Smooth muscle cell of the brain vasculature (primary cell): ENCODE results near the gene GATAD2A.

Experiments used
- DNase-seq: peaks from one replicate; pipeline ENCODE4 v3.0.0-alpha.2; 2012; ENCODE audit warnings: low read depth, low spot score

The GATAD2A gene

DNA sequence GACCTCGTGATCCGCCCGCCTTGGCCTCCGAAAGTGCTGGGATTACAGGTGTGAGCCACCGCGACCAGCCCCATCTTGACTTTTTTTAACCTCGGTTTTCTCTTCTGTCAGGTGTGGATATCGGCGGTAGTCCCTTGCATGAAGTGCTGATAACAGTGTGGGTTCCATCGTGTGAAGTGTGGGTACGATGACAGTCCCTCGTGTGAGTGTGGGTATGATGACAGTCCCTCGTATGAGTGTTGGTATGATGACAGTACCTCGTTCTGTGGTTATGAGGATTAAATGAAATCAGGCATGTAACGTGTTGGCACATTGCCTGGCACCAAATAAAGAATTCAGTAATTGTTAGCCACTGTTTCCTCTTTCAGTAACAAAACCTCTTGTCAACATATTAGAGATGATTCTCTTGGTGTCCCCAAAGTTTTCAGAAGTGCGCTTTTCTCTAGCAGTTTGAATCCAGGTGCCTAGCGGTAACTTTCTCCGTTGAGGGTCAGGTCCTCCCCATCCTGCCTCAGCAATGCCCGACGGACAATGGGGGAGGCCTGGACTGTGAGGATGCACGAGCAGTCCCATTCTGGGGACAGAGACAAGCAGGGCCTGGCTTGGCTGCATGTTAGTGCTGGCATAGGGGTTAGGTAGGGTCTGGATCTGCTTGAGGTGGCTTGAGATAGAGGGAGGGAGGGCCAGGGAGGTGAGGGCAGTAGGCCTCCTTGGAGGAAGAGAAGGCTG, 15.3 kb downstream of the GATAD2A start:
- no peak for DNase-seq

DNA sequence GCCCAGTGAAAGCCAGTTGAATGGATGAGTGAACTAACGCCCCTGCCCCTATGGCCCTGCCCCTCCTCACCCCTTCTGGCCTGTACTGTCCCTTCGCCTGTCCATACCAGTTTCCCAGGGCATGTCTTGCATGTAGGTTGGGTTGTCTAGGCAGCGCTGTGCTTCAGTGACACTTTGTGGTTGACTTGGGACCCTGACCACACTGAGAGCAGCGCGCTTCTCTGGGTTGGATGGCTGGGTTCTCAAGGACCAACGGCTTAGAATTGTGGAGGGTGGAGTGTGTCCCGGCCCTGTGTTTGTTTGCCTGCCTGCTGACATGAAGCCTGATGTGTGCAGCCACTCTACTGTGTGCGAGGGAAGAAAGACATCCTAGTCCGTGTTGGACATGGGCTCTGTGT, 15.8 kb downstream of the GATAD2A start:
- no peak for DNase-seq

DNA sequence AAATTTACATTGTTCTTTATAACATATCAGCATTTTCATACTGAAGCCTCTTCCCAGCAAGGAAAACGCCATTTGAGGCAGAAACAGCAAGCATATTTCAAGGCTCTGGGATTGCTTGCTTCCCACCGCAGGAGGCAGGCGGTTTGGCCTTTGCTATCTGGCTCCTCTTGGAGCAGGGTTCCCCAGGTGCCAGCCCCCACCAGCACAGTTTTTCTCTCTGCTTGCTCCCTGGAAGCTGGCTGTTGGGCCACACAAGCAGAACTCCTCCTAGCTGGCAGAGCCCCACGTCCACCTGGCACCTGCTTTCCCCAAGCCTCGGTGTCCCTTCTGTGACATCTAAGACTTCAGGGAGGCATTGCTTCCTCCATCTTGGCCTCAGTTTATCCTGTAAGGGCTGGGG, 16.7 kb downstream of the GATAD2A start:
- no peak for DNase-seq

DNA sequence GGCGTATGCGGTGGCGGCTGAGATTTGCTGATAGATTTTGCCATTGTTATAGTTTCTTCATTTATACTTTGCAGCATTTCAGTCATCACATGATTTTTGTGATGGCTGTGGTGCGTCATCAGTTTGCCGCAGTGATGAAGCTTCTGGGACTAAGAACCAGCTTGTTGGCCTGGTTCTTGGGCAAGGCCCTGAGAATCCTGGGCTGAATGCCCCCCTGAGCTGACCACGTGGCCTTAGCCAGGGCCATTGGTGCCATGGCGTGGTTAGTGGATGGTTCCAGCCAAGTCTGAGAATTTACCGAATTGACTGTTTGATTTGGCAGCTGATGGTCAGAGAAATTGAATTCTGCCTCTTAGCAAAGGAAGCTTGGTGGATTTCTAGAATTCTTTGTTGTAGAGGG, 17.8 kb downstream of the GATAD2A start:
- DNase-seq = no peak

GRCh38 chr19:19425170-19425875, 19.8 kb downstream of the GATAD2A start:
- no peak for DNase-seq

DNA sequence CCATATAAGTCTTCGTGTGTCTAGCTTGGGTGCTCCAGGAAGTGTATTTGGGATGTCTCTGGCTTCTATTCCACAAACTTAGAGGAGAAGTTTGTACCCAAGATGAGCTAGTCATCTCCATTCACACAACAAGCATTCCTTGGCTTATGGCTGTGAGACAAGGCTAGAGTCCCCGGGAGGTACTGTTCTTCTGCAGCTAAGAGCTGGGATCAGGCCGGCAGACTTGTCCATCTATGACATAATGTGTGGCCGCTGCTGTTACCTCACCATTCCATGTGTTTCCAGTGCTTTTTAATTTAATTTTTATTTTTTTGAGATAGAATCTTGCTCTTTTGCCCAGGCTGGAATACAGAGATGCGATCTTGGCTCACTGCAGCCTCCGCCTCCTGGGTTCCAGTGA, 20.7 kb downstream of the GATAD2A start:
- no peak for DNase-seq

DNA sequence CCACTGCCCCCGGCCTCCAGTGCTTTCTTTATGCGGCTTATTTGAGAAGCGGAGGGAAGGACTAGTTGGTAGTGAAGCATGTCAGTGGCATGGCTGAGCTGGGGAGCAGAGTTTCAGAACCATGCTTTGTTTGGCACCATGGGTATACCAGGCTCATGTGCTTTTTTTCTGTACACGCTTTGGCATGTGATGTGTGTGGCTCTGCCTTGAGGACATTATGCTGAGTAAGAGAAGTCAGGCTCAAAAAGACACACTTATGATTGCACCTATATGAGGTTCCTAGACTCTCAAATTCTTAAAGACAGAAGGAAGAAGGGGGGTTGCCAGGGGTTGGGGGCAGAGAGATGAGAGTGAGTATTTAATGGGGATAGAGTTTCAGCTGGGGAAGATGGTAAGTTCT, 21.3 kb downstream of the GATAD2A start:
- no peak for DNase-seq

DNA sequence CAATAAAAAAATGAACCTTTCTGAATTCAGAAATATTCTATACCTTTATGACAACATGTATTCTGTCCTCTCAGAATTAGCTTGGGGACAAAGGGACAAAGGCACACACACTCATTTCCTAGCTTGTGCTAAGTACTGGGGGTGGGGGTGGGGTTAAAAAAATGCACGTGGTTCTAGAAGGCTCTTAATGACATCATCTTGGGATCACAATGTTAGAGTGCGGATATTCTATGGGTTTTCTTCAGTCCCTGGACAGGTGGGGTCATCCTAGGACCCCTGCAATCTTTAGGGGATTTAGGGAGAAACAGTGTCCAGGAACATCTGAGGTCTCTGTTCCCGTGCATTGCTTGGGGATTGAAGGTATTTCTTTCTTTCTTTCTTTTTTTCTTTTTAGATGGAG, 21.8 kb downstream of the GATAD2A start:
- no peak for DNase-seq

- no peak for DNase-seq
Observed at GRCh38 chr19:19427944-19428343, 22.5 kb downstream of the GATAD2A start.

- no peak for DNase-seq
Observed at GRCh38 chr19:19428746-19429145, 23.3 kb downstream of the GATAD2A start.

DNA sequence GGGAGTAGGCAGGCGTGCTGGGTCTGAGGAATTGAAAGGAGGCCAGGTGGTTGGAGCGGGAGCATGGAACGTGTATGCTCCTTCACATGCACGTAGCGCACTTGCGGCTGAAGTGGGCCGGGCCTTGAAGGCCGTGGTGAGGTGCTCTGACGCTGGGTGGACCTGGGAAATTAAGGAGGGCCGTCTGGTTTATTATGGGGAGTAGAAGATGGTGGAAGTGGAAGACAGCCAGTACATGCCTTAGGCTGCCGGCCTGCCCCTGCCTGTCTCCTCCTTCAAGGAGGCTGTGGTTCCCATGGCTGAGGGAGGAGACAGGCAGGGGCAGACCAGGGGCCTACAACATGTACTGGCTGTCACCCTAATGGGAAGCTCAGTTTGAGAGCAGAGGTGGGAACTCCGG, 23.9 kb downstream of the GATAD2A start:
- no peak for DNase-seq

- DNase-seq = no peak
Observed at GRCh38 chr19:19432732-19433131, 27.3 kb downstream of the GATAD2A start.

DNA sequence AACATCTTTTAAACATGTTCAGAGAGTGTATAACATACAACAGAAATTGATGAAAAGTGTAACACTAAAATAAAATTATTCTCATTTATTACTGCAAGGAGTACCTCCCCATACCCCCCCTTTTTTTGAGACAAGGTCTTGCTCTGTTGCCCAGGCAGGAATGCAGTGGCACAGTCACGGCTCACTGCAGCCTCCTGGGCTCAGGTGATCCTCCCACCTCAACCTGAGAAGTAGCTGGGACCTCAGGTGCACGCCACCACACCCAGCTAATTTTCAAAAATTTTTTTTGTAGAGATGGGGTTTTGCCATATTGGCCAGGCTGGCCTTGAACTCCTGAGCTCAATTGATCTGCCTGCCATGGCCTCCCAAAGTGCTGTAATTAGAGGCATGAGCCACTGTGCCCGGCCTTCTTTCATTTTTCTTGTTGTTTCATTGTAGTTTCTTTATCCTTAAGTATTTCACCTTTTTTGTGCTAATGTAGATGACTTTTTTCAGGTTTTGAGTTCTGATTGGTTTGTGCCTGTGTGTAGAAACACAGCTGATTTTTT, 28.3 kb downstream of the GATAD2A start:
- DNase-seq = no peak

DNA sequence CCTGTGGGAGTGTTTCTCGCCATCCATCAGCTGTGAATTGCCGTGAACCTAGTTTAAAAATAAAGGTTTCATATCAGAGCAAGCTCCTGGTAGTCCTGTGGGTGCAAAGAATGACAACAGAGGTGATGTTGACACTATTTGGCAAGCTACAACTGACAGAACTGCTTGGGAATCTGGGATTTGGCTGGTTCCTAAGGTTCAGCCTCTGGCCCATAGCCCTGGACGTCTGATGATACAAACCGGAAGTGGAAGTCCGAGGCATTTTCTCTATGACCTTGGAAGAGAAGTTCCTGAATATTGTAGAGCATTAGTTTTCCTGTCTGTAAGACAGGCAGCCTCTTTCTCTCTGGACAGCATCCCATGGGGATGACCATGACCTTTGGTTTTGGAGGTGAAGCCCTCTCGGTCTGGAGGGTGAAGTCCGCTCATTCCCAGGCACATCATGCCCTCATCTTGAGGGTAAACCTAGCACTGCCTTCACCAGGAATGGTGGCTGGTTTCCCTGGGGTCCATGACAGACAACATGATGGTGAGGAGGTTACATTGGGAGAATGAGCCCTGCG, 29.1 kb downstream of the GATAD2A start:
- no peak for DNase-seq

DNA sequence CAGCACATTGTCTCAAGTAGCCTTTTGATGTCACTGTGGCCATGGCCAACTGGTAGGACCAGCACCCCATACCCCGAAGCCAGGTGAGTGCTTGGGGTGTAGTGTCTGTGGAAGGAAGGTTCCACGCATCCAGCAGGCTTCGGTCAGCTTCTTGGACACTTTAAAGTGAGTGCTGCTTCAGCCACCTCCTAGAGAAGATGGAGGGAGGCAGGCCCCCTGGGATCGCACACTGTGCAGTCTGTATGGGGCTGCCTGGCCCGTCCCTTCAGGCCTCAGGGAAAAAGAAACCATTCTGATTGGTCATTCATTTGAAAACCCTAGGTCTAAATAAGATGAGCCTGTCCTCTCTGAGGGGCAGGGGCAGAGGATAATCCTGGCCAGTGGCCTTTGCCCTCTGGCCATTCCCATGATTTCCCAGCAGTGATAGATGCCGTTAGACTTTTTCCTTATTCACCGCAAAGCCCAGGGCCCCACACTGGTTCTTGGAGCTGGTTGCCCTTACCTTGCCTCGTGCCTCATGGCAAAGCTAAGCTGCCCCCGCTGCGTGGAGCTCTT, 30.7 kb downstream of the GATAD2A start:
- DNase-seq = no peak

DNA sequence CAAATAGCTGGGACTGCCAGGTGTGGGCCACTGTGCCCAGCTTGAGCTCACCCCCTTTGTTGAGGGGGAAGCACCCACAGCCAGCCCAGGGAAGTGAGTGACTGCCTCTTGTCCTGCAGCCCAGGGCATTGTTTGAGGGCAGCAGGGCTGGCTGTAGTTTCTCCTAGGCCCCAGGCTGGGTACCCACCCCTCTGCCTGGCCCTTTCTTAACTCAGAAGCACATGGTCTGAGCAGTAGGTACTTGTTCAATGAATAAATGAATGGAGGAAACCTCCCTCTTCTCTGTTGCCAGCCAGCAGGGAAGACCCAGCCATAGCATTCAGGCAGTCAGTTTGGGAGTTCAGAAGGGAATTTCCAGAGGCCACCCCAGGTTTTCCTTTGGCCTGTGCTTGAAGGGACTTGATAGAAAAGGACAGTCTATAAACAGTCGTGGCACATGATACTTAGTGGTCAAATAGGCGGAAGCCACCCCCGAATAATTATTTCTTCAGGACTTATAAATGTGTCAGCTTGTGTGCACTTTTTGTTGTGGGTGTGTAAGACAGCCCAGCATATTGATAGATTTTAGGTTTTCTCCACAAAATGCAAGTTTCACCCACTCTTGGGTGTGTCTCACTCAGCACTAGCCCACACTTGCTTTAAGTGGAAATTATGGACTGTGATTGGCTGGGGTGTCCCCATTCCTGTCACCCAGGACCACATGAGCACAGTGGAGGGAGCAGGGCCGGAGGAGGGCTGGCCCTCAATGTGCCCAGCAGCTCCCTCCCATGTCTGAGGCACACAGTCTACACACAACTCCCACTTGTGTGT, 33.1 kb downstream of the GATAD2A start:
- DNase-seq = no peak

DNA sequence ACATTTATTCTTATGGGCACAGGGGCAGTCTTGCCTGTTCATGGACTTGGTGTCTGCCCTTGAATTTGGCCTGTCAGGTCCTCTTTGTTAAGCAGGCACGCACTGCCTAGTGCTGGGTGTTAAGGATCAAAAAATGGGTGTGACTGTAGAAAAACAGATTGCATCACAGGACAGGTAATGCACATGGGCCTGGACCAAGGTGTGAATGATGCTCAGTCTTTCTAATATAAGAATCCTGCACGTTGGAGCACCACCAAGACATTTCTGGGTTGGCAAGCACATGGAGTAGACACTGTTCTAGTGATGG, 33.7 kb downstream of the GATAD2A start:
- no peak for DNase-seq

DNA sequence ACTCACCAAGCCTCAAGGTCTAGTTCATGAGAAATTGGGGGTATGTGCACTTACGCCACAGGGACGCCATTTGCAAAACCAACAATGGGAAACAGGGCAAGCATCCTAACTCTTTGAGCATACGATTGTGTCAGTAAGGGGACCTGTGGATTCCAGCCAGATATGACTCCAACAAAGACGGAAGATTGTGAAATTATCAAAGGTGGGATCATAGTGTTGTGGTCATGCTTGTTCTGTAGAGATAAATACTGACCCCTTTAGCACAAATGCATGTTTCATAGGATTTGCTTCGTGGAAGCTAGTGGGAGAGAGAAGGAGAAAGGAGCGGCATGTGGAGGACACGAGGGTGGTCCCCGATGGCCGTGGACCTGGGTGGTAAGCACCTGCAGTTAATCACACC, 37.8 kb downstream of the GATAD2A start:
- no peak for DNase-seq

- no peak for DNase-seq
Observed at GRCh38 chr19:19443902-19444680, 38.6 kb downstream of the GATAD2A start.

DNA sequence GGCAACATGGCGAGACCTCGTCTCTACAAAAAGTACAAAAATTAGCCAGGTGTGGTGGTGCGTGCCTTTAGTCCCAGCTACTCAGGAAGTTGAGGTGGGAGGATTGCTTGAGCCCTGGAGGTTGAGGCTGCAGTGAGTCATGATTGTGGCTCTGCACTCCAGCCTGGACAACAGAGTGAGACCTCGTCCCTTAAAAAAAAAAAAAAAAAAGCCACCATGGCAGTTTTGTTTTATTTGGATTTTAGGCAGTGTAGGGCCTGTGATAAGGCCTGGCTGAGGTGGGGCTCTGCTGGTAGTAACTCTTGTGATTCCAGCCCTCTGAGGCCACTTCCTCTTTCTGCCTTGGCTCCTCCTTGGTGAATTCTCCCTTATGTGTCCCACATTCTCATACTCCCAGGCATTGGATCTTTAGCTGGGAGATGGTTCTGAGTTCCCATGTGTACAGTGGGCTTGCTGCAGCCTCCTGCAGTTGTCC, 39.2 kb downstream of the GATAD2A start:
- no peak for DNase-seq

DNA sequence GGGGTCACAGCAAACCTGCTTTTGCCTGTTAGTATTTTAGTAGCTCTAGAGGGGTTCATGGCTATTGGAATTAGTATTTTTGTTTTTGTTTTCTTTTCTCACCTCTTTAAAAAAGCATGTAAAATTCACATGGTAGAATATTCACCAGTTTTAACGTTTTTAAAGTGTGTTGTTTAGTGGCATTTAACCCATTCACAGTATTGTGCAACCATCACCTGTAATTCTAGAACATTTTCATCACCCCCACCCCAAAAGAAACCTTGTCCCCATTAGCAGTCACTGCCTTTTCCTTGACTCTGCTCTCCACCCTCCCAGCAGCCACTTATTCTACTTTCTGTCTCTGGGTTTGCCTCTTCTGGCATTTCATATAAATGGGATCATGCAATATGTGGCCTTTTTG, 39.8 kb downstream of the GATAD2A start:
- no peak for DNase-seq
